HL-60 (cell line): ENCODE results near the gene VIPR2.

ENCODE experiments used
- POLR2AphosphoS5 ChIP-seq: IDR thresholded peaks from 2 replicates; pipeline ENCODE4 v1.6.1; 2012; ENCODE audit warnings: low read depth
- TF ChIP-seq, protein P1 (sequence below): IDR thresholded peaks from one replicate; pipeline ENCODE4 v1.5.1; 2011; ENCODE audit warnings: low read length, control low read depth, inconsistent platforms; ENCODE audit not compliant: insufficient read depth
- TF ChIP-seq, protein P2 (sequence below): IDR thresholded peaks from 2 replicates; pipeline ENCODE4 v1.6.1; 2012; ENCODE audit warnings: low read depth; ENCODE audit not compliant: insufficient replicate concordance

DNA sequence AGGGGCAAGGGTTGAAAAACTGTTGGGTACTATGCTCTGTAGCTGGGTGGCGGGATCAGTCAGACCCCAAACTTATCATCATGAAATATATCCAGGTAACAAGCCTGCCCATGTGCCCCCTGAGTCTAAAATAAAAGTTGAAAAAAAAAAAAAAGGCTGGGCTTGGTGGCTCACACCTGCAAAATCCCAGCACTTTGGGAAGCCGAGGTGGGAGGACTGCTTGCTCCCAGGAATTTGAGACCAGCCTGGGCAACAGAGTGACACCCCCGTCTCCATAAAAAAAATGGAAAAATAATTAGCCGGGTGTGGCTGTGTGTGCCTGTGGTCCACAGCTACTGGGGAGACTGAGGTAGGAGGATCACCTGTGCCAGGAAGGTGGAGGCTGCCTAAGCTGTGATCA lies 83.5 kb downstream of the VIPR2 start:
- TF ChIP-seq, protein P1, sequence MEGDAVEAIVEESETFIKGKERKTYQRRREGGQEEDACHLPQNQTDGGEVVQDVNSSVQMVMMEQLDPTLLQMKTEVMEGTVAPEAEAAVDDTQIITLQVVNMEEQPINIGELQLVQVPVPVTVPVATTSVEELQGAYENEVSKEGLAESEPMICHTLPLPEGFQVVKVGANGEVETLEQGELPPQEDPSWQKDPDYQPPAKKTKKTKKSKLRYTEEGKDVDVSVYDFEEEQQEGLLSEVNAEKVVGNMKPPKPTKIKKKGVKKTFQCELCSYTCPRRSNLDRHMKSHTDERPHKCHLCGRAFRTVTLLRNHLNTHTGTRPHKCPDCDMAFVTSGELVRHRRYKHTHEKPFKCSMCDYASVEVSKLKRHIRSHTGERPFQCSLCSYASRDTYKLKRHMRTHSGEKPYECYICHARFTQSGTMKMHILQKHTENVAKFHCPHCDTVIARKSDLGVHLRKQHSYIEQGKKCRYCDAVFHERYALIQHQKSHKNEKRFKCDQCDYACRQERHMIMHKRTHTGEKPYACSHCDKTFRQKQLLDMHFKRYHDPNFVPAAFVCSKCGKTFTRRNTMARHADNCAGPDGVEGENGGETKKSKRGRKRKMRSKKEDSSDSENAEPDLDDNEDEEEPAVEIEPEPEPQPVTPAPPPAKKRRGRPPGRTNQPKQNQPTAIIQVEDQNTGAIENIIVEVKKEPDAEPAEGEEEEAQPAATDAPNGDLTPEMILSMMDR, result no peak
- TF ChIP-seq, protein P2, sequence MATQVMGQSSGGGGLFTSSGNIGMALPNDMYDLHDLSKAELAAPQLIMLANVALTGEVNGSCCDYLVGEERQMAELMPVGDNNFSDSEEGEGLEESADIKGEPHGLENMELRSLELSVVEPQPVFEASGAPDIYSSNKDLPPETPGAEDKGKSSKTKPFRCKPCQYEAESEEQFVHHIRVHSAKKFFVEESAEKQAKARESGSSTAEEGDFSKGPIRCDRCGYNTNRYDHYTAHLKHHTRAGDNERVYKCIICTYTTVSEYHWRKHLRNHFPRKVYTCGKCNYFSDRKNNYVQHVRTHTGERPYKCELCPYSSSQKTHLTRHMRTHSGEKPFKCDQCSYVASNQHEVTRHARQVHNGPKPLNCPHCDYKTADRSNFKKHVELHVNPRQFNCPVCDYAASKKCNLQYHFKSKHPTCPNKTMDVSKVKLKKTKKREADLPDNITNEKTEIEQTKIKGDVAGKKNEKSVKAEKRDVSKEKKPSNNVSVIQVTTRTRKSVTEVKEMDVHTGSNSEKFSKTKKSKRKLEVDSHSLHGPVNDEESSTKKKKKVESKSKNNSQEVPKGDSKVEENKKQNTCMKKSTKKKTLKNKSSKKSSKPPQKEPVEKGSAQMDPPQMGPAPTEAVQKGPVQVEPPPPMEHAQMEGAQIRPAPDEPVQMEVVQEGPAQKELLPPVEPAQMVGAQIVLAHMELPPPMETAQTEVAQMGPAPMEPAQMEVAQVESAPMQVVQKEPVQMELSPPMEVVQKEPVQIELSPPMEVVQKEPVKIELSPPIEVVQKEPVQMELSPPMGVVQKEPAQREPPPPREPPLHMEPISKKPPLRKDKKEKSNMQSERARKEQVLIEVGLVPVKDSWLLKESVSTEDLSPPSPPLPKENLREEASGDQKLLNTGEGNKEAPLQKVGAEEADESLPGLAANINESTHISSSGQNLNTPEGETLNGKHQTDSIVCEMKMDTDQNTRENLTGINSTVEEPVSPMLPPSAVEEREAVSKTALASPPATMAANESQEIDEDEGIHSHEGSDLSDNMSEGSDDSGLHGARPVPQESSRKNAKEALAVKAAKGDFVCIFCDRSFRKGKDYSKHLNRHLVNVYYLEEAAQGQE, result no peak
- no peak for TF ChIP-seq POLR2AphosphoS5
